ENCODE measurements around the gene DPY30.

DPY30 gene

GRCh38 chr2:31986906-31987305, 52.7 kb downstream of the DPY30 start:
- Histone ChIP-seq H3K36me3 (ENCODE audit: insufficient read depth, low read depth, low read length) (no peaks in the 10 kb centered on the region), H3K9ac (ENCODE audit: low read depth, low read length) (no peak overlapping the region), H3K27ac (ENCODE audit: low read length) (no peak overlapping the region), H3K4me1 (ENCODE audit: insufficient read depth, low read length) (no peaks in the 10 kb centered on the region), H3K9me3 (ENCODE audit: insufficient read depth, low read depth, low read length) (no peaks in the 10 kb centered on the region), H3K27me3 (ENCODE audit: insufficient read depth, low read length) (no peaks in the 10 kb centered on the region), H3K4me3 (ENCODE audit: low read length) (no peak overlapping the region)

- H3K9me3 ChIP-seq (ENCODE audit: insufficient read depth, low read depth, low read length), result no peaks in the 10 kb centered on the region
- no peak overlapping the region for H3K9ac ChIP-seq (ENCODE audit: low read depth, low read length)
- peaks cover 3% of the 10 kb centered on the region; the same call in 1 of the 2 replicates for H3K4me1 ChIP-seq (ENCODE audit: insufficient read depth, low read length)
- no peak overlapping the region for H3K4me3 ChIP-seq (ENCODE audit: low read length)
- no peaks in the 10 kb centered on the region for H3K27me3 ChIP-seq (ENCODE audit: insufficient read depth, low read length)
- H3K27ac ChIP-seq (ENCODE audit: low read length), result no peak overlapping the region
- H3K36me3 ChIP-seq (ENCODE audit: insufficient read depth, low read depth, low read length), result no peaks in the 10 kb centered on the region
These were observed 55.7 kb downstream of the DPY30 start for GRCh38 chr2:31983762-31984467.

GRCh38 chr2:31980674-31981356, 58.8 kb downstream of the DPY30 start:
- no peak overlapping the region for H3K9ac ChIP-seq (ENCODE audit: low read depth, low read length)
- H3K36me3 ChIP-seq (ENCODE audit: insufficient read depth, low read depth, low read length), result no peaks in the 10 kb centered on the region
- no peak overlapping the region for H3K27ac ChIP-seq (ENCODE audit: low read length)
- H3K9me3 ChIP-seq (ENCODE audit: insufficient read depth, low read depth, low read length), result no peaks in the 10 kb centered on the region
- H3K4me1 ChIP-seq (ENCODE audit: insufficient read depth, low read length), result peaks cover 3% of the 10 kb centered on the region; the same call in 1 of the 2 replicates
- H3K27me3 ChIP-seq (ENCODE audit: insufficient read depth, low read length), result no peaks in the 10 kb centered on the region
- no peak overlapping the region for H3K4me3 ChIP-seq (ENCODE audit: low read length)

- Histone ChIP-seq H3K4me1 (ENCODE audit: insufficient read depth, low read length) (peaks cover 3% of the 10 kb centered on the region; the same call in 1 of the 2 replicates), H3K27me3 (ENCODE audit: insufficient read depth, low read length) (no peaks in the 10 kb centered on the region), H3K4me3 (ENCODE audit: low read length) (no peak overlapping the region), H3K27ac (ENCODE audit: low read length) (no peak overlapping the region), H3K36me3 (ENCODE audit: insufficient read depth, low read depth, low read length) (no peaks in the 10 kb centered on the region), H3K9me3 (ENCODE audit: insufficient read depth, low read depth, low read length) (no peaks in the 10 kb centered on the region), H3K9ac (ENCODE audit: low read depth, low read length) (no peak overlapping the region)
These were observed 59.6 kb downstream of the DPY30 start for GRCh38 chr2:31979956-31980355.

GRCh38 chr2:31979018-31979417, 60.6 kb downstream of the DPY30 start:
- Histone ChIP-seq H3K4me3 (ENCODE audit: low read length) (no peak overlapping the region), H3K27me3 (ENCODE audit: insufficient read depth, low read length) (no peaks in the 10 kb centered on the region), H3K36me3 (ENCODE audit: insufficient read depth, low read depth, low read length) (no peaks in the 10 kb centered on the region), H3K4me1 (ENCODE audit: insufficient read depth, low read length) (peaks cover 3% of the 10 kb centered on the region; the same call in 1 of the 2 replicates), H3K9me3 (ENCODE audit: insufficient read depth, low read depth, low read length) (no peaks in the 10 kb centered on the region), H3K27ac (ENCODE audit: low read length) (no peak overlapping the region), H3K9ac (ENCODE audit: low read depth, low read length) (no peak overlapping the region)

- no peaks in the 10 kb centered on the region for H3K36me3 ChIP-seq (ENCODE audit: insufficient read depth, low read depth, low read length)
- peaks cover 3% of the 10 kb centered on the region; the same call in 1 of the 2 replicates for H3K4me1 ChIP-seq (ENCODE audit: insufficient read depth, low read length)
- no peak overlapping the region for H3K27ac ChIP-seq (ENCODE audit: low read length)
- H3K9me3 ChIP-seq (ENCODE audit: insufficient read depth, low read depth, low read length), result no peaks in the 10 kb centered on the region
- H3K27me3 ChIP-seq (ENCODE audit: insufficient read depth, low read length), result no peaks in the 10 kb centered on the region
- H3K4me3 ChIP-seq (ENCODE audit: low read length), result no peak overlapping the region
- no peak overlapping the region for H3K9ac ChIP-seq (ENCODE audit: low read depth, low read length)
These were observed 61.2 kb downstream of the DPY30 start for GRCh38 chr2:31978436-31978835.

Measured in iPS-20b (cell line).